Measurements from ENCODE around the gene SSR2.

SSR2 gene

GRCh38 chr1:155976062-155976912, 44.5 kb downstream of the SSR2 start:
- no peak for TF ChIP-seq POLR2A (IDR thresholded peaks at IDR 0.05; ENCODE audit: low read depth, low read length)
- peak; percentile 7; the same call in 1 of the 2 replicates for TF ChIP-seq POLR2AphosphoS5 (IDR thresholded peaks at IDR 0.05; ENCODE audit: low read depth, low read length)
- DNase-seq (ENCODE audit: insufficient read length) = no peak
- FAIRE-seq = no peak

GRCh38 chr1:155975375-155976061, 45.2 kb downstream of the SSR2 start:
- DNase-seq (ENCODE audit: insufficient read length) = no peak
- TF ChIP-seq TAF1 (IDR thresholded peaks at IDR 0.05; ENCODE audit: borderline replicate concordance, low read depth, low read length) (no peak), POLR2AphosphoS5 (IDR thresholded peaks at IDR 0.05; ENCODE audit: low read depth, low read length) (no peak), POLR2A (IDR thresholded peaks at IDR 0.05; ENCODE audit: low read depth, low read length) (no peak)
- FAIRE-seq = no peak

GRCh38 chr1:155974208-155975115, 46.3 kb downstream of the SSR2 start:
- no peak for DNase-seq (ENCODE audit: insufficient read length)
- TF ChIP-seq POLR2A (IDR thresholded peaks at IDR 0.05; ENCODE audit: low read depth, low read length) = no peak
- TF ChIP-seq POLR2AphosphoS5 (IDR thresholded peaks at IDR 0.05; ENCODE audit: low read depth, low read length) = 0 out of 2 replicates have a peak, but pooled peaks have one; percentile 2
- TF ChIP-seq TAF1 (IDR thresholded peaks at IDR 0.05; ENCODE audit: borderline replicate concordance, low read depth, low read length) = no peak
- no peak for FAIRE-seq

GRCh38 chr1:155973723-155974122, 47.0 kb downstream of the SSR2 start:
- no peak for FAIRE-seq

GRCh38 chr1:155971910-155972809, 48.6 kb downstream of the SSR2 start:
- TF ChIP-seq POLR2AphosphoS5 (IDR thresholded peaks at IDR 0.05; ENCODE audit: low read depth, low read length) (no peak), POLR2A (IDR thresholded peaks at IDR 0.05; ENCODE audit: low read depth, low read length) (no peak; the same call in 1 of the 2 replicates), TAF1 (IDR thresholded peaks at IDR 0.05; ENCODE audit: borderline replicate concordance, low read depth, low read length) (no peak)
- FAIRE-seq = no peak
- no peak for DNase-seq (ENCODE audit: insufficient read length)

More at GRCh38 chr1:155973723-155974122, 47.0 kb downstream of the SSR2 start:
- no peak for DNase-seq (ENCODE audit: insufficient read length)
- no peak for TF ChIP-seq TAF1 (IDR thresholded peaks at IDR 0.05; ENCODE audit: borderline replicate concordance, low read depth, low read length)
- TF ChIP-seq POLR2A (IDR thresholded peaks at IDR 0.05; ENCODE audit: low read depth, low read length) = no peak
- TF ChIP-seq POLR2AphosphoS5 (IDR thresholded peaks at IDR 0.05; ENCODE audit: low read depth, low read length) = no peak

- FAIRE-seq = peak; percentile 85
- peak; percentile 79 for DNase-seq (ENCODE audit: insufficient read length)
- TF ChIP-seq POLR2A (IDR thresholded peaks at IDR 0.05; ENCODE audit: low read depth, low read length) (no peak), POLR2AphosphoS5 (IDR thresholded peaks at IDR 0.05; ENCODE audit: low read depth, low read length) (no peak), TAF1 (IDR thresholded peaks at IDR 0.05; ENCODE audit: borderline replicate concordance, low read depth, low read length) (no peak)
These were observed 50.1 kb downstream of the SSR2 start for GRCh38 chr1:155970531-155971167.

- peak; percentile 39; the same call in 1 of the 2 replicates for TF ChIP-seq POLR2A (IDR thresholded peaks at IDR 0.05; ENCODE audit: low read depth, low read length)
- TF ChIP-seq POLR2AphosphoS5 (IDR thresholded peaks at IDR 0.05; ENCODE audit: low read depth, low read length) = no peak
- TF ChIP-seq TAF1 (IDR thresholded peaks at IDR 0.05; ENCODE audit: borderline replicate concordance, low read depth, low read length) = no peak
- no peak for FAIRE-seq
- DNase-seq (ENCODE audit: insufficient read length) = no peak
These were observed 51.4 kb downstream of the SSR2 start for GRCh38 chr1:155969377-155969791.

GRCh38 chr1:155968670-155969069, 52.1 kb downstream of the SSR2 start:
- TF ChIP-seq TAF1 (IDR thresholded peaks at IDR 0.05; ENCODE audit: borderline replicate concordance, low read depth, low read length) (no peak), POLR2AphosphoS5 (IDR thresholded peaks at IDR 0.05; ENCODE audit: low read depth, low read length) (no peak), POLR2A (IDR thresholded peaks at IDR 0.05; ENCODE audit: low read depth, low read length) (no peak)
- FAIRE-seq = no peak
- DNase-seq (ENCODE audit: insufficient read length) = no peak

- FAIRE-seq (no peak), DNase-seq (ENCODE audit: insufficient read length) (no peak)
These were observed 52.7 kb downstream of the SSR2 start for GRCh38 chr1:155968051-155968400.

More at GRCh38 chr1:155968051-155968400, 52.7 kb downstream of the SSR2 start:
- no peak for TF ChIP-seq POLR2AphosphoS5 (IDR thresholded peaks at IDR 0.05; ENCODE audit: low read depth, low read length)
- TF ChIP-seq POLR2A (IDR thresholded peaks at IDR 0.05; ENCODE audit: low read depth, low read length) = no peak
- no peak for TF ChIP-seq TAF1 (IDR thresholded peaks at IDR 0.05; ENCODE audit: borderline replicate concordance, low read depth, low read length)
